ENCODE results near the gene BCAP29. TPM values are rescaled to one million over a fixed set of nuclear protein-coding genes. Genes with fewer than 3 reads are reported as not detected.
"Not testable (repeated sequence)": the region's sequence is repeated elsewhere in the genome, so short reads cannot be mapped to it uniquely, and the experiment has no call there.

The BCAP29 gene
- total RNA-seq, 2 experiments from 2014 or later = 18.9 to 21.0 TPM

GRCh38 chr7:107632492-107632865, 52.4 kb downstream of the BCAP29 start:
- H3K9me3 Mint-ChIP-seq = no peaks in the 10 kb centered on the region
- DNase-seq = no peak
- no peaks in the 10 kb centered on the region for H3K36me3 Mint-ChIP-seq (ENCODE audit: low read depth)
- H3K27me3 Mint-ChIP-seq (ENCODE audit: low read depth) = peaks cover 4% of the 10 kb centered on the region
- H3K27ac Mint-ChIP-seq = no peak overlapping the region
- H3K4me1 Mint-ChIP-seq (ENCODE audit: low read depth) = peaks cover 5% of the 10 kb centered on the region
- intact Hi-C loops (cut with micrococcal nuclease) = no loop called here
- CTCF ChIA-PET = interaction anchor here (0.7 kb wide), 1 partner anchor 332 kb away, joined by 3 read pairs; no protein-coding TSS in a partner anchor
- H3K4me3 Mint-ChIP-seq = no peak overlapping the region

GRCh38 chr7:107638594-107638993, 58.5 kb downstream of the BCAP29 start:
- intact Hi-C loops (cut with micrococcal nuclease) = no loop called here
- Mint-ChIP-seq H3K36me3 (ENCODE audit: low read depth) (no peaks in the 10 kb centered on the region), H3K4me1 (ENCODE audit: low read depth) (peaks cover 11% of the 10 kb centered on the region), H3K4me3 (no peak overlapping the region), H3K27ac (no peak overlapping the region), H3K27me3 (ENCODE audit: low read depth) (peaks cover 17% of the 10 kb centered on the region), H3K9me3 (no peaks in the 10 kb centered on the region)
- CTCF ChIA-PET = no interaction called here
- no peak for DNase-seq

- DNase-seq; intact Hi-C loops (cut with micrococcal nuclease); H3K4me3 Mint-ChIP-seq; CTCF ChIA-PET; H3K36me3 Mint-ChIP-seq (ENCODE audit: low read depth); H3K27ac Mint-ChIP-seq; H3K9me3 Mint-ChIP-seq: not testable (repeated sequence)
- H3K27me3 Mint-ChIP-seq (ENCODE audit: low read depth) = peaks cover 17% of the 10 kb centered on the region
- peaks cover 12% of the 10 kb centered on the region for H3K4me1 Mint-ChIP-seq (ENCODE audit: low read depth)
Observed at GRCh38 chr7:107639070-107639469, 59.0 kb downstream of the BCAP29 start.

- Mint-ChIP-seq H3K27me3 (ENCODE audit: low read depth) (peaks cover 19% of the 10 kb centered on the region), H3K27ac (no peak overlapping the region), H3K4me1 (ENCODE audit: low read depth) (peaks cover 16% of the 10 kb centered on the region), H3K4me3 (no peak overlapping the region), H3K36me3 (ENCODE audit: low read depth) (no peaks in the 10 kb centered on the region), H3K9me3 (no peaks in the 10 kb centered on the region)
- intact Hi-C loops (cut with micrococcal nuclease) = no loop called here
- CTCF ChIA-PET = no interaction called here
- DNase-seq = no peak
Observed at GRCh38 chr7:107641676-107642075, 61.6 kb downstream of the BCAP29 start.

- no peak for DNase-seq
- Mint-ChIP-seq H3K36me3 (ENCODE audit: low read depth) (no peaks in the 10 kb centered on the region), H3K9me3 (no peaks in the 10 kb centered on the region), H3K27me3 (ENCODE audit: low read depth) (peaks cover 19% of the 10 kb centered on the region), H3K27ac (no peak overlapping the region), H3K4me1 (ENCODE audit: low read depth) (peaks cover 16% of the 10 kb centered on the region), H3K4me3 (no peak overlapping the region)
- CTCF ChIA-PET = no interaction called here
- intact Hi-C loops (cut with micrococcal nuclease) = no loop called here
Observed at GRCh38 chr7:107642501-107642900, 62.5 kb downstream of the BCAP29 start.

- Mint-ChIP-seq H3K4me3 (no peak overlapping the region), H3K27ac (no peak overlapping the region), H3K27me3 (ENCODE audit: low read depth) (peaks cover 15% of the 10 kb centered on the region), H3K36me3 (ENCODE audit: low read depth) (no peaks in the 10 kb centered on the region), H3K9me3 (no peaks in the 10 kb centered on the region), H3K4me1 (ENCODE audit: low read depth) (peaks cover 11% of the 10 kb centered on the region)
- CTCF ChIA-PET = no interaction called here
- intact Hi-C loops (cut with micrococcal nuclease) = no loop called here
- no peak for DNase-seq
Observed at GRCh38 chr7:107643407-107643806, 63.4 kb downstream of the BCAP29 start.

GRCh38 chr7:107643938-107644308, 63.9 kb downstream of the BCAP29 start:
- Mint-ChIP-seq H3K4me3 (no peak overlapping the region), H3K36me3 (ENCODE audit: low read depth) (no peaks in the 10 kb centered on the region), H3K27ac (no peak overlapping the region), H3K4me1 (ENCODE audit: low read depth) (peaks cover 7% of the 10 kb centered on the region), H3K27me3 (ENCODE audit: low read depth) (peaks cover 14% of the 10 kb centered on the region), H3K9me3 (no peaks in the 10 kb centered on the region)
- CTCF ChIA-PET = no interaction called here
- DNase-seq = no peak
- intact Hi-C loops (cut with micrococcal nuclease) = no loop called here

GRCh38 chr7:107644309-107644974, 64.4 kb downstream of the BCAP29 start:
- intact Hi-C loops (cut with micrococcal nuclease) = no loop called here
- Mint-ChIP-seq H3K27ac (no peak overlapping the region), H3K4me3 (no peak overlapping the region), H3K9me3 (no peaks in the 10 kb centered on the region), H3K4me1 (ENCODE audit: low read depth) (peaks cover 7% of the 10 kb centered on the region), H3K36me3 (ENCODE audit: low read depth) (no peaks in the 10 kb centered on the region), H3K27me3 (ENCODE audit: low read depth) (peaks cover 14% of the 10 kb centered on the region)
- CTCF ChIA-PET = interaction anchor here (1.7 kb wide), 1 partner anchor 80 kb away, joined by 3 read pairs; the partner anchor contains the start of genes COG5 and DUS4L
- DNase-seq = no peak

- intact Hi-C loops (cut with micrococcal nuclease) = loop anchor here (10.0 kb wide), 1 partner anchor 1228 kb away; no protein-coding TSS in a partner anchor
Observed at GRCh38 chr7:107652642-107653041, 72.6 kb downstream of the BCAP29 start.

GRCh38 chr7:107658467-107658866, 78.4 kb downstream of the BCAP29 start:
- peaks cover 32% of the 10 kb centered on the region for H3K4me1 Mint-ChIP-seq (ENCODE audit: low read depth)
- H3K9me3 Mint-ChIP-seq = no peaks in the 10 kb centered on the region
- no peaks in the 10 kb centered on the region for H3K36me3 Mint-ChIP-seq (ENCODE audit: low read depth)
- no peak overlapping the region for H3K4me3 Mint-ChIP-seq
- intact Hi-C loops (cut with micrococcal nuclease) = loop anchor here (2.0 to 10.0 kb wide), 4 partner anchors 216 to 1234 kb away; partner anchors contain the start of gene PIK3CG
- no peak overlapping the region for H3K27ac Mint-ChIP-seq
- peaks cover 38% of the 10 kb centered on the region for H3K27me3 Mint-ChIP-seq (ENCODE audit: low read depth)
- CTCF ChIA-PET = no interaction called here
- DNase-seq = no peak

More at GRCh38 chr7:107652642-107653041, 72.6 kb downstream of the BCAP29 start:
- Mint-ChIP-seq H3K36me3 (ENCODE audit: low read depth) (peaks cover 3% of the 10 kb centered on the region), H3K9me3 (no peaks in the 10 kb centered on the region), H3K4me3 (no peak overlapping the region), H3K4me1 (ENCODE audit: low read depth) (peaks cover 6% of the 10 kb centered on the region), H3K27ac (no peak overlapping the region), H3K27me3 (ENCODE audit: low read depth) (peaks cover 27% of the 10 kb centered on the region)
- CTCF ChIA-PET = no interaction called here
- DNase-seq = no peak

GRCh38 chr7:107659666-107660065, 79.6 kb downstream of the BCAP29 start:
- H3K27me3 Mint-ChIP-seq (ENCODE audit: low read depth) = peaks cover 38% of the 10 kb centered on the region
- H3K36me3 Mint-ChIP-seq (ENCODE audit: low read depth) = no peaks in the 10 kb centered on the region
- peak; percentile 82 for DNase-seq
- intact Hi-C loops (cut with micrococcal nuclease) = loop anchor here (1.0 to 10.0 kb wide), 12 partner anchors 37 to 1374 kb away; partner anchors contain the start of genes BCAP29, COG5, DLD and DUS4L
- H3K9me3 Mint-ChIP-seq = no peaks in the 10 kb centered on the region
- peak overlapping the region; percentile 86 for H3K4me3 Mint-ChIP-seq
- CTCF ChIA-PET = interaction anchor here (0.5 to 0.8 kb wide), 2 partner anchors 24 to 93 kb away, joined by 3 read pairs; no protein-coding TSS in a partner anchor
- H3K4me1 Mint-ChIP-seq (ENCODE audit: low read depth) = peaks cover 32% of the 10 kb centered on the region
- peak overlapping the region; percentile 82 for H3K27ac Mint-ChIP-seq

GRCh38 chr7:107660381-107661080, 80.5 kb downstream of the BCAP29 start, which contains the start of gene SLC26A4:
Gene SLC26A4, plus strand, starts transcription at chr7:107660828. Its CDS starts 814 bp downstream, at chr7:107661642.
- Mint-ChIP-seq H3K4me1 (ENCODE audit: low read depth) (peaks cover 26% of the 10 kb centered on the region), H3K27ac (peak within 1 kb of the TSS; percentile 82), H3K4me3 (peak within 1 kb of the TSS; percentile 86), H3K9me3 (no peaks in the 10 kb centered on the region), H3K36me3 (ENCODE audit: low read depth) (no peaks in the 10 kb centered on the region), H3K27me3 (ENCODE audit: low read depth) (peaks cover 34% of the 10 kb centered on the region)
- intact Hi-C loops (cut with micrococcal nuclease) = loop anchor here (1.0 kb wide), 1 partner anchor 197 kb away; no protein-coding TSS in a partner anchor
- peak; percentile 61 for DNase-seq
- CTCF ChIA-PET = interaction anchor here (0.8 to 1.5 kb wide), 5 partner anchors 66 to 479 kb away, joined by 3 to 6 read pairs (median 4); partner anchors contain the start of gene BCAP29
